ENCODE measurements around the gene WDR43. TPM values are rescaled to one million over a fixed set of nuclear protein-coding genes. Genes with fewer than 3 reads are reported as not detected.

The WDR43 gene
- polyA plus RNA-seq, 1 donor (not counting 4 experiments of a cell fraction or from before 2014, with no cell fraction given) = 125 TPM

DNA sequence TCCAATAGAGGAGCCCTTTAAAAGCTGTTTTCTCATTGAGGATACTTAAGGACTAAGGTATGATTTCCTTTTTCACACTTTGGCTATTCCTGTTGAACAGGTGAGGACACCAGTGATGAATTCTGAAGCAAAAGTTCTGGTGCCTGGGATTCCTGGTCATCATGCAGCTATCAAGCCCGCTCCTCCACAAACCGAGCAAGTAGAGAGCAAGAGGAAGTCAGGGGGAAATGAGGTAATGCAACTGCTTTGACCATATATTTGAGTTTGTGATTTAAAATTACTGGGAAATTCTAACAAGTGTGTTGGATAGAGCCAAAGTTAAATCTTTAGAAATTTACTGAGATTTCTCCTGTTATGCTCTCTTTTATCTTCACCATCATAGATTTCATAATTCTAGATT is 33.0 kb downstream of the WDR43 start:
- Histone ChIP-seq H3K27me3 (ENCODE audit: control insufficient read depth, extremely low read depth, insufficient read depth, low read length) (no peaks in the 10 kb centered on the region), H3K9me1 (ENCODE audit: control insufficient read depth, extremely low read depth, insufficient read depth, low read length) (no peaks in the 10 kb centered on the region), H3K9ac (ENCODE audit: control insufficient read depth, extremely low read depth, insufficient read depth, low read length) (peak overlapping the region; percentile 46), H3K4me2 (ENCODE audit: control insufficient read depth, extremely low read depth, insufficient read depth, low read depth, low read length) (peak overlapping the region; percentile 66), H3K4me1 (ENCODE audit: control insufficient read depth, extremely low read depth, insufficient read depth, low read length) (peaks cover 41% of the 10 kb centered on the region), H3K36me3 (ENCODE audit: control insufficient read depth in 2 of 2, extremely low read depth in 1 of 2, insufficient read depth in 2 of 2, low read length in 2 of 2) (peaks cover 19 to 57% of the 10 kb centered on the region in 2 experiments), H3K27ac (ENCODE audit: control insufficient read depth, insufficient read depth, low read length) (peak overlapping the region; percentile 85), H3K9me3 (ENCODE audit: control insufficient read depth, low read depth, low read length) (no peaks in the 10 kb centered on the region), H2AFZ (ENCODE audit: control insufficient read depth, low read length) (no peak overlapping the region), H3K4me3 (ENCODE audit: control insufficient read depth in 2 of 3, extremely low read depth in 1 of 3, insufficient read depth in 2 of 3, low read depth in 1 of 3, low read length in 3 of 3) (no peak overlapping the region), H4K20me1 (ENCODE audit: control insufficient read depth, extremely low read depth, insufficient read depth, low read length) (peaks cover 17% of the 10 kb centered on the region), H3K79me2 (ENCODE audit: control insufficient read depth, insufficient read depth, low read length) (peaks cover 51% of the 10 kb centered on the region)
- FAIRE-seq (no peak), DNase-seq (ENCODE audit: low read depth, low spot score) (no peak)
- dilution Hi-C loops (cut with MboI; ENCODE audit: extremely low pct_ligation_motif_present, low sequenced_read_pairs) = loop anchor here (5.0 kb wide), 1 partner anchor 85 kb away; no protein-coding TSS in a partner anchor
- no peak for TF ChIP-seq EZH2 (IDR thresholded peaks at IDR 0.05; ENCODE audit: low read length)

DNA sequence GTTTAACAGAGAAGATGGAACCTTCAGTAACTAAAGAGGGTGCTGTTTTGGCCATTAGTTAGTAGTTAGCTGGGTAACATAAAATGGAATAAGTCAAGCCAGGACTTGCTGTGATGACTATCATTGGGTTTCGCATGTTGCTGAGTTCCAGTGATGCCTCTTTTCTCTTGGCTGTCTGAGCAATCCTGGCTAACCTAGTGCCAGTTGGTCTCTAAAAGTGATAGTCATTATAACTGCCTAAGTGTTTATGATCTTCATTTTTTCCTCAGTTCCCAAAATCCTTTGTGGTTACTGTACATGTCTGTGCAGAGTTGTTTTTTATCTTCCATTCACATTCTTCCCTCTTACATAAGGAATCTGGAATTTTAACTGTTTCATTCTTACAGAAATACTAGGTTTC is 33.4 kb downstream of the WDR43 start:
- dilution Hi-C loops (cut with MboI; ENCODE audit: extremely low pct_ligation_motif_present, low sequenced_read_pairs) = loop anchor here (5.0 kb wide), 1 partner anchor 86 kb away; no protein-coding TSS in a partner anchor
- Histone ChIP-seq H2AFZ (ENCODE audit: control insufficient read depth, low read length) (no peak overlapping the region), H3K9ac (ENCODE audit: control insufficient read depth, extremely low read depth, insufficient read depth, low read length) (peak overlapping the region; percentile 26), H3K36me3 (ENCODE audit: control insufficient read depth in 2 of 2, extremely low read depth in 1 of 2, insufficient read depth in 2 of 2, low read length in 2 of 2) (peaks cover 19 to 56% of the 10 kb centered on the region in 2 experiments), H3K27ac (ENCODE audit: control insufficient read depth, insufficient read depth, low read length) (peak overlapping the region; percentile 85), H4K20me1 (ENCODE audit: control insufficient read depth, extremely low read depth, insufficient read depth, low read length) (peaks cover 17% of the 10 kb centered on the region), H3K4me3 (ENCODE audit: control insufficient read depth in 2 of 3, extremely low read depth in 1 of 3, insufficient read depth in 2 of 3, low read depth in 1 of 3, low read length in 3 of 3) (no peak overlapping the region), H3K27me3 (ENCODE audit: control insufficient read depth, extremely low read depth, insufficient read depth, low read length) (no peaks in the 10 kb centered on the region), H3K4me2 (ENCODE audit: control insufficient read depth, extremely low read depth, insufficient read depth, low read depth, low read length) (peak overlapping the region; percentile 66), H3K79me2 (ENCODE audit: control insufficient read depth, insufficient read depth, low read length) (peaks cover 47% of the 10 kb centered on the region), H3K4me1 (ENCODE audit: control insufficient read depth, extremely low read depth, insufficient read depth, low read length) (peaks cover 41% of the 10 kb centered on the region), H3K9me1 (ENCODE audit: control insufficient read depth, extremely low read depth, insufficient read depth, low read length) (no peaks in the 10 kb centered on the region), H3K9me3 (ENCODE audit: control insufficient read depth, low read depth, low read length) (no peaks in the 10 kb centered on the region)
- DNase-seq (ENCODE audit: low read depth, low spot score) (peak; percentile 79), FAIRE-seq (peak; percentile 97)
- TF ChIP-seq, protein P1, sequence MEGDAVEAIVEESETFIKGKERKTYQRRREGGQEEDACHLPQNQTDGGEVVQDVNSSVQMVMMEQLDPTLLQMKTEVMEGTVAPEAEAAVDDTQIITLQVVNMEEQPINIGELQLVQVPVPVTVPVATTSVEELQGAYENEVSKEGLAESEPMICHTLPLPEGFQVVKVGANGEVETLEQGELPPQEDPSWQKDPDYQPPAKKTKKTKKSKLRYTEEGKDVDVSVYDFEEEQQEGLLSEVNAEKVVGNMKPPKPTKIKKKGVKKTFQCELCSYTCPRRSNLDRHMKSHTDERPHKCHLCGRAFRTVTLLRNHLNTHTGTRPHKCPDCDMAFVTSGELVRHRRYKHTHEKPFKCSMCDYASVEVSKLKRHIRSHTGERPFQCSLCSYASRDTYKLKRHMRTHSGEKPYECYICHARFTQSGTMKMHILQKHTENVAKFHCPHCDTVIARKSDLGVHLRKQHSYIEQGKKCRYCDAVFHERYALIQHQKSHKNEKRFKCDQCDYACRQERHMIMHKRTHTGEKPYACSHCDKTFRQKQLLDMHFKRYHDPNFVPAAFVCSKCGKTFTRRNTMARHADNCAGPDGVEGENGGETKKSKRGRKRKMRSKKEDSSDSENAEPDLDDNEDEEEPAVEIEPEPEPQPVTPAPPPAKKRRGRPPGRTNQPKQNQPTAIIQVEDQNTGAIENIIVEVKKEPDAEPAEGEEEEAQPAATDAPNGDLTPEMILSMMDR (optimal IDR thresholded peaks at IDR 0.05 in 1 of 3, IDR thresholded peaks at IDR 0.05 in 1 of 3, conservative IDR thresholded peaks at IDR 0.05 in 1 of 3; ENCODE audit: extremely low read depth in 1 of 3, insufficient read depth in 2 of 3, low read length in 3 of 3) = no peak
- TF ChIP-seq EZH2 (IDR thresholded peaks at IDR 0.05; ENCODE audit: low read length) = no peak

- no peak for FAIRE-seq
- H4K20me1 ChIP-seq (ENCODE audit: control insufficient read depth, extremely low read depth, insufficient read depth, low read length) = peaks cover 11% of the 10 kb centered on the region
- TF ChIP-seq EZH2 (IDR thresholded peaks at IDR 0.05; ENCODE audit: low read length) = no peak
- TF ChIP-seq, protein P1 (optimal IDR thresholded peaks at IDR 0.05 in 1 of 3, IDR thresholded peaks at IDR 0.05 in 1 of 3, conservative IDR thresholded peaks at IDR 0.05 in 1 of 3; ENCODE audit: extremely low read depth in 1 of 3, insufficient read depth in 2 of 3, low read length in 3 of 3) = no peak
- H3K27ac ChIP-seq (ENCODE audit: control insufficient read depth, insufficient read depth, low read length) = no peak overlapping the region
- no peak overlapping the region for H3K9ac ChIP-seq (ENCODE audit: control insufficient read depth, extremely low read depth, insufficient read depth, low read length)
- no peak overlapping the region for H2AFZ ChIP-seq (ENCODE audit: control insufficient read depth, low read length)
- H3K36me3 ChIP-seq (ENCODE audit: control insufficient read depth in 2 of 2, extremely low read depth in 1 of 2, insufficient read depth in 2 of 2, low read length in 2 of 2) = peaks cover 17 to 51% of the 10 kb centered on the region in 2 experiments
- dilution Hi-C loops (cut with MboI; ENCODE audit: extremely low pct_ligation_motif_present, low sequenced_read_pairs) = loop anchor here (5.0 kb wide), 1 partner anchor 87 kb away; no protein-coding TSS in a partner anchor
- H3K4me3 ChIP-seq (ENCODE audit: control insufficient read depth in 2 of 3, extremely low read depth in 1 of 3, insufficient read depth in 2 of 3, low read depth in 1 of 3, low read length in 3 of 3) = no peak overlapping the region
- H3K9me3 ChIP-seq (ENCODE audit: control insufficient read depth, low read depth, low read length) = no peaks in the 10 kb centered on the region
- no peak for DNase-seq (ENCODE audit: low read depth, low spot score)
- peaks cover 45% of the 10 kb centered on the region for H3K79me2 ChIP-seq (ENCODE audit: control insufficient read depth, insufficient read depth, low read length)
- H3K27me3 ChIP-seq (ENCODE audit: control insufficient read depth, extremely low read depth, insufficient read depth, low read length) = no peaks in the 10 kb centered on the region
- H3K4me1 ChIP-seq (ENCODE audit: control insufficient read depth, extremely low read depth, insufficient read depth, low read length) = peaks cover 41% of the 10 kb centered on the region
- H3K4me2 ChIP-seq (ENCODE audit: control insufficient read depth, extremely low read depth, insufficient read depth, low read depth, low read length) = no peak overlapping the region
- no peaks in the 10 kb centered on the region for H3K9me1 ChIP-seq (ENCODE audit: control insufficient read depth, extremely low read depth, insufficient read depth, low read length)
Measured at GRCh38 chr2:28929581-28929980, 35.1 kb downstream of the WDR43 start.
